ENCODE measurements around the gene MAP4K3. TPM values are rescaled to one million over a fixed set of nuclear protein-coding genes. Genes with fewer than 3 reads are reported as not detected.

Gene MAP4K3
- total RNA-seq, 1 donor from 2014 or later, result 18.3 TPM

- DNase-seq (ENCODE audit: low read depth), result no peak
- H3K4me3 ChIP-seq (ENCODE audit: low read depth, low read length), result no peak overlapping the region
- TF ChIP-seq CTCF (conservative IDR thresholded peaks at IDR 0.05; ENCODE audit: low read depth, low read length), result no peak
Measured at GRCh38 chr2:39223909-39224308, 213.2 kb downstream of the MAP4K3 start.

GRCh38 chr2:39221459-39221858 is 215.6 kb downstream of the MAP4K3 start:
- DNase-seq (ENCODE audit: low read depth), result no peak
- no peak for TF ChIP-seq CTCF (conservative IDR thresholded peaks at IDR 0.05; ENCODE audit: low read depth, low read length)
- H3K4me3 ChIP-seq (ENCODE audit: low read depth, low read length), result no peak overlapping the region

- TF ChIP-seq CTCF (conservative IDR thresholded peaks at IDR 0.05; ENCODE audit: low read depth, low read length), result no peak
- H3K4me3 ChIP-seq (ENCODE audit: low read depth, low read length), result no peak overlapping the region
- DNase-seq (ENCODE audit: low read depth), result no peak
Measured at GRCh38 chr2:39220136-39220535, 216.9 kb downstream of the MAP4K3 start.

- TF ChIP-seq CTCF (conservative IDR thresholded peaks at IDR 0.05; ENCODE audit: low read depth, low read length), result no peak
- no peak overlapping the region for H3K4me3 ChIP-seq (ENCODE audit: low read depth, low read length)
- no peak for DNase-seq (ENCODE audit: low read depth)
Measured at GRCh38 chr2:39218391-39218790, 218.7 kb downstream of the MAP4K3 start.

- no peak for DNase-seq (ENCODE audit: low read depth)
- H3K4me3 ChIP-seq (ENCODE audit: low read depth, low read length), result no peak overlapping the region
- TF ChIP-seq CTCF (conservative IDR thresholded peaks at IDR 0.05; ENCODE audit: low read depth, low read length), result no peak
Measured at GRCh38 chr2:39217192-39217550, 219.9 kb downstream of the MAP4K3 start.

- H3K4me3 ChIP-seq (ENCODE audit: low read depth, low read length), result no peak overlapping the region
Measured at GRCh38 chr2:39216346-39217191, 220.5 kb downstream of the MAP4K3 start.

More at GRCh38 chr2:39216346-39217191, 220.5 kb downstream of the MAP4K3 start:
- TF ChIP-seq CTCF (conservative IDR thresholded peaks at IDR 0.05; ENCODE audit: low read depth, low read length), result no peak
- DNase-seq (ENCODE audit: low read depth), result no peak
